NCI-H1694 treated with DMSO at 0.1 percent for 48 hours (cell line): Measurements from ENCODE around the gene NPAS4.
"Not testable (repeated sequence)": the region's sequence is repeated elsewhere in the genome, so short reads cannot be mapped to it uniquely, and the experiment has no call there.

ENCODE experiments used
- DNase-seq: peaks from one replicate; lab custom pipeline; 2025; lab: John Stamatoyannopoulos, UW

NPAS4 gene

DNA sequence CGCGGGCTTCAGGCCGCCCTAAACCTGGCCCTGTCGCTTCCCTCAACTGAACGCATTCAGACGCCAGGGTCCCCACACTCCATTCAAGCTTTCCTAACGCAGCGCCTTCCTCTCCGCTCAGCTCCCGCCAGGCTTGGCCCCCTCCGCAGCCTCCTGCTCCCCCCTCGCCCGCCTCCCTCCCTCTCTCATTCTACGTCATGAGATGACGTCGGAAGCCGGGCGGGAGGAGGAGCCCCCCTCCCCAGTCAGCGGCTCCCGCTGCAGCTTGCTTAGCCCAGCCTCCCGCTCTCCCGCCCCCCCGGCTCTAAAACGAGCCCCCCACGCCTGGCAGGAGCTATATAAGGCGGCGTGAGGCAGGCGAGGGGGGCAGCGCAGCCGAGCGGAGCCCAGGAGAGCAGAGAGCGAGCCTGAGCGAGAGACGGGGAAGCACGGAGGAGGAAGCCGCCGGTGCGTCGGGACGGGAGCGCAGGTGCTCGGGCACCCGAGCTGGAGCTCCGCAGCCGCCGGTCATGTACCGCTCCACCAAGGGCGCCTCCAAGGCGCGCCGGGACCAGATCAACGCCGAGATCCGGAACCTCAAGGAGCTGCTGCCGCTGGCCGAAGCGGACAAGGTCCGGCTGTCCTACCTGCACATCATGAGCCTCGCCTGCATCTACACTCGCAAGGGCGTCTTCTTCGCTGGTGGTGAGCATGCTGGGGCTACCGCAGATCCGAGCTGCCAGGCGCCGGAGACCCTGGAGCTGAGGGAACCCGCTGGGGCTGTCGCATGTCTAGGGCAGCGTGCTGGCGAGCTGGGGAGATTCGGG, at the start of gene NPAS4:
Gene NPAS4, plus strand, starts transcription at position 365 of the 806 bp plus-strand sequence. Its CDS starts 145 bp downstream, at position 510.
- DNase-seq, result no peak

DNA sequence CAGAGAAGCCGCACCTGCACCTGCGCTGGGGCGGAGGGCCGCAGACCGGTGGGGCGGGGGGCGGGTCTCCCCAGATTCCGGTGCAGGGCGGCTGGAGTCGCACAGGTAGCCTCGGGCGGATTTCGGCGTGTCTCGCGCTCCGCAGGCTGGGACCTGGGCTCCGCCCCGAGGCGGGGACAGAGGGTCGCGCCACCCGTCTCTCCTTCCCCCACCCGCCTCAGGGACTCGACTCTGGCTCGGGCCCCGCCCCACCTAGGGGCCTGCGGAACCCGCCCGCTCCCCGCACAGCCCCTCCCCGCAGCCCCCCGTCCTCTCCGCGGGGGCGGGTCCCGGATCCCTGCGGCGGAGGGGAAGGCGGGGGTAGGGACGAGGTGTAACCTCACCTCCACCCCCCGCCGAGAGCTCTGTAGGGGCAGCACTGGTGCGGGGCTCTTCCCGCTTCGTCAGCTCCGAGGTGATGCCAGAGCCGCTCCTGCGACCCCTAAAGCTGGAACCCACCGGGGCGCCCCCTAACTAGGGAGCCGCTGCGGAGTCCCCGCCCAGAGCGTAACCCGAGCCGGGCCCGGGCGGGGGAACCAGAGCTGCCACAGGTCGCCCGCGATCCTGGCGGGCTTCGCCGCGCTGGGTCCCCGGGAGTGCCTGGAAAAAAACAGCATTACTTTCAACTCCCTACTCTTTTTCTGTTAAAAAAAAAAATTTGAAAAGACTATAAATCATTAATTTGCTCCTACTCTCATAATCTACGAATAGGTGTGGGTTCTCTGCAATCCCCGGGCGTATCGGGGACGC, 49.0 kb upstream of the NPAS4 start, which contains the start of gene SLC29A2:
Gene SLC29A2, minus strand, starts transcription at position 134 of the 789 bp plus-strand sequence. CDS start 169 bp downstream, outside the sequence.
- peak; percentile 47 for DNase-seq

DNA sequence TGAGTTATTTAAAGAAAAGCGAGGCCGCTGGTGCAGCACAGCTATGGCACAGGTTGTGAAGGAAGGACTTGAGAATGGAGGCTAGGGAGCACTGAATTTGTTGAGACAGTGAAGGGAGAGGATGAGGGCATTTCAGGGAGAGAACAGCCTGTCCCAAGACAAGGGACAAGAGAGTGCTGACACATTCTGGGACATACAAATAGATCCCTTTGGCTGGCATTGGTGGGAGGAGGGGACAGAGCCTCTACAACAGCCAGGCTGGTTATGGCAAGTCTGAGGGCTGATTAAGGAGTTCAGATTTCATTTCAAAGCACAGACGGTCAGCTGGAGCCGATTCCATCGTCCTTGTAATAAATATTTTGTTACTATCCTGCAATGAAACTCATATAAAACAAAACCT, 47.6 kb upstream of the NPAS4 start:
- DNase-seq, result no peak

DNA sequence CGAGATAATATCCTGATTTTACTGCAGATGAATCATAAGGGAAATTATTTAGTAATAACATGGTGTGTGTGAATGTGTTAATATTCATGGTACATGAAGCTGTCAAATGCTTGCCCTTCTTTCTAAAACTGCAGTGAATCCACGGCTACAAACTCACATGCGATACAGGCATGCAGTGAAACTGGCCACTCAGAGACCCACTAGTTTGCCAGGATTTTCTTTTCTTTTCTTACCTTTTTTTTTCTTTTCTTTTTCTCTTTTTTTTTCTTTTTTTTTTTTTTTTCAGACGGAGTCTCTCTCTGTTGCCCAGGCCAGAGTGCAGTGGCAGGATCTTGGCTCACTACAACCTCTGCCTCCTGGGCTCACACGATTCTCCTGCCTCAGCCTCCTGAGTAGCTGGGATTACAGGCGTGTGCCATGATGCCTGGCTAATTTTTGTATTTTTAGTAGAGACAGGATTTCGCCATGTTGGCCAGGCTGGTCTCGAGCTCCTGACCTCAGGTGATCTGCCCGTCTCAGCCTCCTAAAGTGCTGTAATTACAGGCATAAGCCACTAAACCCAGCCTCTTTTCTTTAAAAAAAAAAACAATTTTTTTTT, 47.0 kb upstream of the NPAS4 start:
- not testable (repeated sequence) for DNase-seq

DNA sequence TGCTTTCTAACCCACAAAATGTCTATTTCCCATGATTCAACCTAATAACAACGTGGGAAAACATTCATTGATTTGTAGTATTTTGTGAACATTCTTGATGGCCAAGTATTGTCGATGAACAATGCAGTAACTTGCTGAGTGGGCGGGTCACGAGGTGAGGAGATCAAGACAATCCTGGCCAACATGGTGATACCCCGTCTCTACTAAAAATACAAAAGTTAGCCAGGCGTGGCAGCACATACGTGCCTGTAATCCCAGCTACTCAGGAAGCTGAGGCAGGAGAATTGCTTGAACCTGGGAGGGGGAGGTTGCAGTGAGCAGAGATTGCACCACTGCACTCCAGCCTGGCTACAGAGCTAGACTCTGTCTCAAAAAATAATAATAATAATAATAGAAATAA, 40.6 kb upstream of the NPAS4 start:
- not testable (repeated sequence) for DNase-seq

DNA sequence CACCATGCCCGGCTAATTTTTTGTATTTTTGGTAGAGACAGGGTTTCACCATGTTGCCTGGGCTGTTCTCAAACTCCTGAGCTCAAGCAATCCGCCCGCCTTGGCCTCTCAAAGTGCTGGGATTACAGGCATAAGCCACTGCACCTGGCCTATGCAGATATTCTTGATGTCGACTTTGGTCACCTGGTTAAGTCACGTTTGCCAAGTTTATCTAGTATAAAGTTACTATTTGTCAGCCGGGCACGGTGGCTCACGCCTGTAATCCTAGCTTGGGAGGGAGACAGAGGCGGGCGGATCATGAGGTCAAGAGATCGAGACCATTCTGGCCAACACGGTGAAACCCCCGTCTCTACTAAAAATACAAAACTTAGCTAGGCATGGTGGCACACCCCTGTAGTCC, 36.5 kb upstream of the NPAS4 start:
- not testable (repeated sequence) for DNase-seq

DNA sequence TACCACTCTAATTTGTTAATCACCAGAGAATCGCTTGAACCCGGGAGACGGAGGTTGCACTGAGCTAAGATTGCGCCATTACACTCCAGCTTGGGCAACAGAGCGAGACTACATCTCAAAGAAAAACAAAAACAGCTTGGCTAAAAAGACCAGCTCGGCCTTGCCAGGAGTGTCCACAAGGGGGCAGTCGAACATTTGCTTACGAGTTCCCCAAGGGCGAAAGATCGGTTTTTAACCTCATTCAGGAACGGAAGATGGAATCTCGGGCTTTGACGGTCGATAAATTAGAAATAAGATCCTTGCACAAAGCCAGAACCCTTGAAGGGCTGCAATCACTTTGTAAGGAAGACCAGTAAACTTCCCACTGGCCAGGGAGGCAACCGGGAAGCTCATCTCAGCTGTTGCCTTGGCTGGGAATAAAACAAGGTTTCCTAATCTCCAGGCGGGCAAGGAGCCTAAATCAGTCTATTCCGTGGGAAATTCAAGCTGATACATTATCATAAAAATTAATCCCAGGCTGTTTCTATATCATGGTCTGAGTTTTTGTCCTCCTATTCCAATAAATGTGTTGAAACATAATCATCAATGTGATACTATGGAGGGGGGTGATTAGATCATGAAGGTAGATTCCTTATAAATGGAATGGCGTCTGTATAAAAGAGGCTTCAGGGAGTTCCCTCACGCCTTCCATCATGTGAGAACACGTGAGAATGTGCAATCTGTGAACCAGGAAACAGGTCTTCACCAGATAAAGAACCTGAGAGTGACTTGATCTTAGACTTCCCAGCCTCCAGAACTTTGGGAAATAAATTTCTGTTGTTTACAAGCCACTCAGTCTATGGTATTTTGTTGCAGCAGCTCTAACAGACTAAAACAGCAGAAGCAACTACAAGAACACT, 34.4 kb upstream of the NPAS4 start:
- peak; percentile 81 for DNase-seq

DNA sequence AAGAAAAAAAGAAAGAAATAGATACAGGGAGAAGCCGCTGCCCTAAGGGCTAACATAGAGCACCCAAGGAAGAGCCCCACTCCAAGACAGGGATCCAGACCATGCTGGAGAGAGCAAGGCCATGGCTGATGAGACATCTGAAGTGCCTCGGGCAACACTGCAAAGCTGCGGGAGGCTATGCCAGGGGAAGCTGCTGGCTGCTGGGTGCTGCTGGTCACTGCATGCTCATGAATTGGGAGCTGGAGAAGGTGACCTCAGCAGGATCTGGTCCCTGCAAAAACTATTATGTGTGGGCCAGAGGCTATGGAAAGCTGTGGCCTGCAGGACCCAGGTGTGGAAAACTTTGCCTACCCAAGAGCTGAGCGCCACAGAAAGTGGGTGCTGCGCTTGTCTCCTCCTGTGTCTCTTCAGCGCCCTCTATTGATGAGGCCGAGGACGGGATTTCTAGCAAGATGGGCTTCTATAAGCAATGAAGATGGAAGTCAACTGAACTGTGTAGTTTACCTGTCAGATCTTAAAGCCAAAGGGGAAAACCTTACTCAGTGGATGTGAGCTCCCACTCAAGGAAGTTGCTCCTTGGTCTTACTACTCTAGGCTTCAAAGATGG, 32.0 kb upstream of the NPAS4 start:
- DNase-seq, result peak; percentile 65

DNA sequence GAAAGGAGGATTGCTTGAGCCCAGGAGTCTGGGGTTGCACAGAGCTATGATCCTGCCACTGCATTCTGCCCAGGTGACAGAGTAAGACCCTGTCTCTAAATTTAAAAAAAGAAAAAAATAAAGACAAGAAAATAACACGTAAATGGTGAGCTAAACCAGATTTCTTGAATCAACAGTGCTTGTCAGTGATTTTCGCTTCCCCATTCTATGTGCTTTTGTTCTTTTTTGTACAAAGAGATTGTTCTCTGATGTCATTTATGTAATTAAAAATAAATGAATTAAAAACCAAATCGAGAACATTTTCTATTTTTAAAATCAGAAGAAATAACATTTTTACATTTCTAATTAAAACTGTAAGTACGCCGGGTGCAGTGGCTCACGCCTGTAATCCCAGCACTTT, 29.5 kb upstream of the NPAS4 start:
- no peak for DNase-seq

DNA sequence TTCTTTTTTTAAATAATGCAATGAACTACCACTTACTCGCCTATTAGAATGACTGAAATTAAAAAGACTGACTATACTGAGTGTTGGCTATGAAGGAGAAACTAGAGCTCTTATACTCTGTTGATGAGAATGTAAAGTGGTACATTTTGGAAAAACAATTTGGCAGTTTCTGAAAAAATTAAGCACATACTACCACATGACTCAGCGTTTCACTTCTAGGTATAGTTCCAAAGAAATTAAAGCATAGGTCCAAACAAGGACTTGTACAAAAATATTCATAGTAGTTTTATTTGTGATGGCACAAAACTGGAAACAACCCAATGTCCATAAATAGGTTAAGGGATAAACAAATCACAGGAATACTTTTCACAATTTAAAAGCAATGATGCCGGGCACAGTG, 26.9 kb upstream of the NPAS4 start:
- DNase-seq, result no peak

DNA sequence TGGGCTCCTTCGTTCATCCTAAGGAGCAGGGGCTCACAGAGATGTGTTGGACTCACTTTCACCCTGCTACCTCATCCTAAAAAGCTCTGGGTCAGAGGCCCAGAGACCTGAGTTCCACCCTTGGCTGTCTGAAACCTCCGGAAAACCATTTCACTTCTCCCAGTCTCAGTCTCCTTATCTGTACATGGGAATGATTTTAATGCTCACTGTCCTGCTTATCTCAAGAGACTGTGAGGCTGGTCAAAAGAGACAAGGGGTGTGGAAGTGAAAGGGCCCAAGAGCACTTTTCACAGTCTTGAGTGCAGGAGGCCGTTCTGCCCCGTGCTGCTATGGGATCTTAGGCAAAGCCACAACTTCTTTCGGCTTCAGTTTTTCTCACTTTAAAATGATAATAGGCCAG, 13.2 kb upstream of the NPAS4 start:
- DNase-seq, result no peak

DNA sequence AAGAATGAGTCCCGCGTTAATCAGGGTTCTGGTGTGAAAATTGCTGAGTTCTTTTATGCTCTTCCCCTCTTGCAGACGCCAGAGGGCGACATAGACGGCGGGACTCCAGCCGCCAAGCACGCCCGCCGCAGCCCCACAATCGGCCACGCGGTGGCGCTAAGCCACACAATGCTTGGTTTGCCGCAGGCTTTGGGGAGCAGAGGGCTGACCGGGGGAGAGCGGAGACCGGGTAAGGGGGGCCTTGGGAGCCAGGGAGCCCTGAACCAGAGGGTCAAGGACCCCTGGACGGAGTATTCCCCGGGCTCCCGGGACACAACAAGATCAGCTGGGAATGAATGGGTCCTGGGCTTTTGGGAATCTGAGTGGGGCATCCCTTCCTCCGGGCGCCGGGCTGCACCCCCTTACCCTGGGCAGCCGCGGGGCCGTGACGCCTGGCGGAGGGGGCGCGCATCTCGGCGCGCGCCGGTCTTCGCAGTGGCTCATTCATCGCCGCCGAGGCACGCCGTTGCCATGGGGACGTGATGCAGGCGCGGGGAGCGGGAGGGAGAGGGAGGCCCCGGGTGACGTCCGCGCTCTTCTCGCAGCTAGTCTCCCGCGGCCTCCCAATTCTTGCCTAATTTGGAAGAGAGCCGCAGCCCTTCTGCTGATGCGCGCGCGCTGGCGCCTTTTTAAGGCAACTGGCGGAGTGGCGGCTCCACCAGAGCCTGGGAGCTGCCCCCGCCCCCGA, 12.2 kb upstream of the NPAS4 start:
- peak; percentile 58 for DNase-seq

DNA sequence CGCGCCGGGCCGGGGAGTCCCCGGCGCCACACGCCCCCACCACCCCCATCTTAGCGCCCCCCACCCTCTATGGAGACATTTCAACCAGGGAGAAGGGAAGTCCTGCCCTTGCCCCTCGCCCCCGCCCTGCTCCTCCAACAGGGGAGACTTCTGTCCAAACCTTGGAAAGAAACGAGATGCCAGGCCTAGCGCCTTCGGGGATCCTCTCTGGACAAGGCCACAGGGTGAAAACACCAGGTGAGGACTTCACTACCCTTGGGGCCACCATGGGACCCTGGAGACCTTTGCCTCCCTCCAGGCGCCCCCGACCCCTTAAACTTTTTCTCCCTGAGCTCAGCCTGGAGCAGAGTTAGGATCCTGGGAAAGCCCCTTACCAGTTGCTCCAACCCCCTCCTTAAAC, 11.6 kb upstream of the NPAS4 start:
- no peak for DNase-seq

DNA sequence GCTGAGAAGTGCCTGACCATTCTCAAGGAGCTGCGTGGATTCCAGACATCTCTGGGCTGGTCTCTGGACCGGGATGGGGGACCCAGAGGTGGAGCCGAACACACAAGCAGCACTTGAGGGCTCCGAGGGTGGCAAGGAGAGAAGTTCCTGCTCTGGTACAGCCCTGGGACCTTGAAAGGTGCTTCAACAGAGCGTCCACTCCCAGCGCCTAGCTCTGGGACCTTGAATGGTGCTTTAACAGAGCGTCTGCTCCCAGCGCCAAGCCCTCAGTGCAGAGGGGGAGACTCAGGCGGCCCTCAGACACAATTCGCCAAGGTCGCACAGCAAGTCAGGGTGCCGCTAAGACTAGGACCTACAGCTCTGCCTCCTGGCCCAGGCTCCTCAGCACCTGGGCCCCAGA, 10.6 kb upstream of the NPAS4 start:
- no peak for DNase-seq

DNA sequence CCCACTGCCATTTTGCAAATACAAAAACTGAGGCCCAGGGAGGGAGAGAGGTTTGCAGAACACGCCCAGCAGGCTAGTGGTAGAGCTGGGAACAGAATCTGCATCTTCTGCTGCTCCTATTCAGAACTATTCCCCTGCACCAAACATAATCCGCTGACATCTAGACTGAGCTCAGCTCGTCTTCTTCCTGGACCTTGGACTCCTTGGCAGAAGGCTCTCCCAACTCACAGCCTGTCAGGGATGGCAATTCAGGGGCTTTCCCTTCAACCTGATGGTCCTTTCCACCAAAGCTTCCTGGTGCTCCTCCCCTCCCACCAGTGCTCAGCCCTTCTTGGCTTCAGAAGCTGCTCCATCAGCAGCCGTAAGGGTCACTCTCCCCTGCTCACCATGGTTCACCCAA, 9.5 kb upstream of the NPAS4 start:
- no peak for DNase-seq

DNA sequence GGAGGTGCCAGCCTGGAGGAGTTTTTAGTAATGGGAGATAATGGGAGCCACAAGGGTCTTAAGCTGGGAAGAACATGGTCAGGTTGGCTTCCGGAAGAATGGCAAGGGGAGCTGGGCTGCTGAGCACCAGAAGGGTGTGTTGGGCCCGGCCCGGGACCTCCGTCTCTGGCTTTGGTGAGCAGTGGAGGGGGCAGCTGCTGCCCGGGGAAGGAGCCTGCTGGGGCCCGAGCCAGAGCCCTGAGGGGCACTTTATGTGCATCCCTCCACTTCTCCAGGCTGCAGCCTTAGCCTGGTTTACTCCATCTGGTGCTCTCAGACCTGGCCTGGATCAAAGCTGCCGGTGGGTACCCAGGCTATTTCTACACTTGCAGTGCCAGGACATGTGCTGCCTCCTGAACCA, 8.7 kb upstream of the NPAS4 start:
- DNase-seq, result no peak

DNA sequence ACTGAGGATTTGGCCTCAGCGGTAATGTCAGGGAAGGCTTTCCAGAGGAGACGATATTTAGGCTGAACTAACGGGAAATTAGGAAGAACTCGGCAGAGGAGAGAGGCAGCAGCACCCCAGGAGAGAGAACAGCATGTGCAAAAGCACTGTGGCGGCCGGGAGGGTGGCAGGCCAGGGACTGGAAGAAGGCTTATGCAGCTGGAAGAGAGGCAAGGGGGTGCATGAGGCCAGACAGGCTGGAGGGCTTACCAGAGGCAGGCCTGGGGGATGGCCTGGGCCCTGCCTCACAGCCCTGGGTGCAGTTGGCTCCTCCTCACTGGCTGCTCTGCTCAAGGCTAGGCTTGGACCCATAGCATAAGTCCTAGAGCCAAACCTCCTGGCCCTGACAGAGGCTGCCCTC, 7.7 kb upstream of the NPAS4 start:
- DNase-seq, result no peak

DNA sequence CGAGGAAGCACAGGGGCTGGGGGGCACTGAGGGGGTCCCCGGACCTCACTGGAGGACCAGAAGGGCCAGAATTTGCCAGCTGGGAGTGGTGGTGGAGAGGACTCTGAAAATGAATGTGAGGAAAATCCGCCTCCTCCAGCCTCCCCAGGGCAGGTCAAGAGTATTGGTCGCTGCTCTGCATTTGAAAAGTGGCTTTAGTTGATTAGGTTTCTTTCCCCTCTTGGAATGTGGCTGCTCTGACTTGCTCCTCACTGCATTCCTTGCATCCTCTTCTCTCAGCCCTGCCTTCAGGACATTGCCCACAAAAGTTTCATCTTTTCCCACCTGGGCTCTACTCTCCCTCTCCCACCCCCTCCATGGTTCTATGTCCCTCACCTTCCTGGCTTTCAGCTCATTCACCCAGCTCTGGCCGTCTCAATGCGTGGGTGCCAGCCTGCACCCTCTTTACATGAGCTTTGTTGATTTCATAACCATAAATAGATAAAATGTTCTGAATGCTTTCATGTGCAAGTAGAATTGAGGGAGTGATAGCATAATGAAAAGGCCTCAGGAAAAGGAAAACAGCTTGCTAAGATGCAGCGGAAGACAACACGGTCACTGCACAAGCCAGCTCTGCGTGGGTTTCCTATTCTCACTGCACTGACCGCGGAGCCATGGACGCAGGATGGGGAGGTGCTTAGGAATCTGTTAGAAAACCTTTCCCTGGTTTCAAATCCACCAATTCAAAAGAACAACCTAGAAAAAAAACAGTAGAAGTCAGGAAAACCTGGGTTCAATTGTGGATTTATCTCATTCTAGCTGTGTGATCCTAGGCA, 6.5 kb upstream of the NPAS4 start:
- DNase-seq, result no peak

DNA sequence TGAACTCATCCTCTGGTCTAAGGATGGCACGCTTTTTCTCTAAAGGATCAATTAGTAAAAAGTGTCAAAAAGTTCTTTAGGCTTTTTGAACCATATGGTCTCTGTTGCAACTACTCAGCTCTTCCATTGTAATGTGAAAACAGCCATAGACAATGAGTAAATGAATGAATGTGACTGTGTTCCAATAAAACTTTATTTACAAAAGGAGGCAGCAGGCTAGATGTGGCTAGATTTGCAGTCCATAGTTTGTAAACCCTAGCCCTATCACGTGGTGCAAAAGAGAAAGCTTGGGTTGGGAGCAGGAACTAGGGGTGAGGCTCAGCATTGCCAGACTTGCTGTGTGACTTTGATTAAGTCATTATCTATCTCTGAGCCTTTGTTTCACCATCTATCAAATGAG, 5.4 kb upstream of the NPAS4 start:
- no peak for DNase-seq

DNA sequence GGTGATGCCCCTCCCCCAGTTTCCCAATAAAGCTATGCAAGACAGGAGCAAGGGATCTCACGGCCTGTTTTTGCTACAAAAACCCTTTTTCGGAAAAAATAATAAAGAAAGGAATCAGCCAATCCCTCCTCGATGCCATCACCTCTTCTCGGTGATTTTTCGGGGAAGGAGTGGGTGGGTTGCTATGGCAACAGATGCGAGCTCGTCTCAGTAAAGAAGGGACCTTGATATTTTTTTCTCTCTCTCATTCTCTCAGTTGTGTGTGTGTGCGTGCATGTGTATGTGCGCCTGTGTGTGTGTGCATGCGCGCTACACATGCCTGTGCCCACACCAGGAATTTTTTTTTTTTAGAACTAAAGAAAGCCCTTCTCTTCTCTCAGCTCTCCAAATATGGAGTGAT, 3.8 kb upstream of the NPAS4 start:
- no peak for DNase-seq
